GM21529 (cell line): Measurements from ENCODE around the gene ERMAP.
"Not testable (repeated sequence)": the region's sequence is repeated elsewhere in the genome, so short reads cannot be mapped to it uniquely, and the experiment has no call there.

ENCODE experiments used
- ATAC-seq: cut with Tn5 transposase; IDR thresholded peaks from one replicate; pipeline ENCODE4 v1.9.1; 2021; ENCODE audit not compliant: unreplicated experiment

Gene ERMAP

GRCh38 chr1:42844592-42845140 lies 27.7 kb downstream of the ERMAP start:
- ATAC-seq: no peak

- no peak for ATAC-seq
Measured at GRCh38 chr1:42845193-42845592, 28.3 kb downstream of the ERMAP start.

GRCh38 chr1:42845866-42846256 lies 28.9 kb downstream of the ERMAP start:
- peak; percentile 18 for ATAC-seq

- peak; percentile 89 for ATAC-seq
Measured at GRCh38 chr1:42846257-42847110, 29.6 kb downstream of the ERMAP start, which contains the start of gene ZNF691. ZNF691 (plus strand) TSS chr1:42846613; CDS start chr1:42849659, 3,046 bp downstream.

GRCh38 chr1:42847111-42847595 lies 30.2 kb downstream of the ERMAP start:
- no peak for ATAC-seq

- ATAC-seq: no peak
Measured at GRCh38 chr1:42847721-42848460, 31.0 kb downstream of the ERMAP start.

GRCh38 chr1:42848823-42849537 lies 32.1 kb downstream of the ERMAP start:
- no peak for ATAC-seq

- ATAC-seq: no peak
Measured at GRCh38 chr1:42849944-42850343, 33.0 kb downstream of the ERMAP start.

- no peak for ATAC-seq
Measured at GRCh38 chr1:42851420-42851819, 34.5 kb downstream of the ERMAP start.

- ATAC-seq: no peak
Measured at GRCh38 chr1:42851960-42852607, 35.2 kb downstream of the ERMAP start.

- ATAC-seq: no peak
Measured at GRCh38 chr1:42852608-42852980, 35.7 kb downstream of the ERMAP start.

GRCh38 chr1:42853116-42853884 lies 36.4 kb downstream of the ERMAP start:
- ATAC-seq: no peak

GRCh38 chr1:42856554-42856953 lies 39.6 kb downstream of the ERMAP start:
- ATAC-seq: not testable (repeated sequence)

GRCh38 chr1:42859366-42859765 lies 42.4 kb downstream of the ERMAP start:
- not testable (repeated sequence) for ATAC-seq

GRCh38 chr1:42860339-42861013 lies 43.6 kb downstream of the ERMAP start:
- ATAC-seq: no peak

- no peak for ATAC-seq
Measured at GRCh38 chr1:42861014-42861399, 44.1 kb downstream of the ERMAP start.

- ATAC-seq: no peak
Measured at GRCh38 chr1:42866549-42866948, 49.6 kb downstream of the ERMAP start.

GRCh38 chr1:42868466-42868865 lies 51.5 kb downstream of the ERMAP start:
- not testable (repeated sequence) for ATAC-seq

- not testable (repeated sequence) for ATAC-seq
Measured at GRCh38 chr1:42869254-42869653, 52.3 kb downstream of the ERMAP start.
